ENCODE data around the gene TSFM. TPM values are rescaled to one million over a fixed set of nuclear protein-coding genes. Genes with fewer than 3 reads are reported as not detected.

TSFM gene
- total RNA-seq, 4 donors from 2014 or later: 18.5 to 37.2 (median 24.7) TPM

GRCh38 chr12:57795354-57795753, 12.8 kb downstream of the TSFM start:
- TF ChIP-seq CTCF (IDR thresholded peaks at IDR 0.05) (no peak), POLR2A (IDR thresholded peaks at IDR 0.05) (no peak)
- peaks cover 4 to 100% (median 28%) of the 10 kb centered on the region in 3 donors for H3K36me3 ChIP-seq
- intact Hi-C loops (cut with DNase I): no loop called here
- H3K27me3 ChIP-seq: no peaks in the 10 kb centered on the region
- no peak overlapping the region for H3K4me3 ChIP-seq
- H3K4me1 ChIP-seq: peaks cover 0 to 24% (median 0%) of the 10 kb centered on the region in 3 donors
- H3K9me3 ChIP-seq: no peaks in the 10 kb centered on the region
- 55 to 66% methylated on average over 6 of the region's 6 CpGs for WGBS, 2 donors
- H3K27ac ChIP-seq: peak overlapping the region in 1 of 4 donors; percentile 48
- no peak for DNase-seq

GRCh38 chr12:57796996-57797395, 14.4 kb downstream of the TSFM start:
- H3K9me3 ChIP-seq: no peaks in the 10 kb centered on the region
- no peak for TF ChIP-seq POLR2A (IDR thresholded peaks at IDR 0.05)
- TF ChIP-seq CTCF (IDR thresholded peaks at IDR 0.05): no peak
- H3K27me3 ChIP-seq: no peaks in the 10 kb centered on the region
- intact Hi-C loops (cut with DNase I): no loop called here
- no peak overlapping the region for H3K27ac ChIP-seq
- no peak for DNase-seq
- H3K36me3 ChIP-seq: peaks cover 8 to 100% (median 38%) of the 10 kb centered on the region in 3 donors
- no peak overlapping the region for H3K4me3 ChIP-seq
- peaks cover 0 to 24% (median 0%) of the 10 kb centered on the region in 3 donors for H3K4me1 ChIP-seq
- 96 to 100% methylated on average over 1 of the region's 1 CpG for WGBS, 2 donors

GRCh38 chr12:57797933-57798332, 15.3 kb downstream of the TSFM start:
- H3K27me3 ChIP-seq: no peaks in the 10 kb centered on the region
- peaks cover 0 to 24% (median 0%) of the 10 kb centered on the region in 3 donors for H3K4me1 ChIP-seq
- intact Hi-C loops (cut with DNase I): no loop called here
- H3K27ac ChIP-seq: no peak overlapping the region
- no peak overlapping the region for H3K4me3 ChIP-seq
- no peaks in the 10 kb centered on the region for H3K9me3 ChIP-seq
- WGBS, 2 donors: 64 to 85% methylated on average over 1 of the region's 1 CpG
- DNase-seq: no peak
- peaks cover 8 to 100% (median 38%) of the 10 kb centered on the region in 3 donors for H3K36me3 ChIP-seq
- no peak for TF ChIP-seq POLR2A (IDR thresholded peaks at IDR 0.05)
- TF ChIP-seq CTCF (IDR thresholded peaks at IDR 0.05): no peak

- peaks cover 4 to 95% (median 34%) of the 10 kb centered on the region in 3 donors for H3K36me3 ChIP-seq
These were observed 18.4 kb downstream of the TSFM start for GRCh38 chr12:57800965-57801364.

GRCh38 chr12:57802607-57803006, 20.0 kb downstream of the TSFM start:
- Histone ChIP-seq H3K27me3 (no peaks in the 10 kb centered on the region), H3K4me3 (no peak overlapping the region), H3K36me3 (peaks cover 4 to 95% (median 42%) of the 10 kb centered on the region in 3 donors), H3K27ac (no peak overlapping the region), H3K4me1 (peaks cover 0 to 7% (median 0%) of the 10 kb centered on the region in 3 donors), H3K9me3 (no peaks in the 10 kb centered on the region)
- DNase-seq: no peak
- 67% methylated on average over 1 of the region's 1 CpG; no CpG with 5 or more reads in 1 of the 2 donors for WGBS, 2 donors
- intact Hi-C loops (cut with DNase I): no loop called here
- TF ChIP-seq CTCF (IDR thresholded peaks at IDR 0.05) (no peak), POLR2A (IDR thresholded peaks at IDR 0.05) (no peak)

More at GRCh38 chr12:57800965-57801364, 18.4 kb downstream of the TSFM start:
- Histone ChIP-seq H3K4me3 (no peak overlapping the region), H3K9me3 (no peaks in the 10 kb centered on the region), H3K4me1 (peaks cover 0 to 7% (median 0%) of the 10 kb centered on the region in 3 donors), H3K27me3 (no peaks in the 10 kb centered on the region), H3K27ac (no peak overlapping the region)
- TF ChIP-seq POLR2A (IDR thresholded peaks at IDR 0.05) (no peak), CTCF (IDR thresholded peaks at IDR 0.05) (no peak)
- 85 to 95% methylated on average over 3 of the region's 3 CpGs for WGBS, 2 donors
- intact Hi-C loops (cut with DNase I): no loop called here
- no peak for DNase-seq
